NT2/D1 (cell line): ENCODE measurements around the gene FGFR3.
A peak's percentile ranks its signal among the peaks of the same experiment; 100 is the strongest.

Experiments
- DNase-seq: peaks from one replicate; pipeline ENCODE4 v3.0.0-alpha.2; 2011; ENCODE audit warnings: low read depth, low spot score
- H3K27me3 ChIP-seq: 2 replicates; pipeline ENCODE4 v1.6.0; 2011; ENCODE audit warnings: mild to moderate bottlenecking; ENCODE audit not compliant: insufficient read length, insufficient read depth
- H3K36me3 ChIP-seq: 2 replicates; pipeline ENCODE4 v1.6.1; 2011; ENCODE audit warnings: mild to moderate bottlenecking, low read length, mixed read lengths; ENCODE audit not compliant: insufficient read depth, insufficient read length
- H3K4me1 ChIP-seq: 2 replicates; pipeline ENCODE4 v1.5.1; 2011; ENCODE audit not compliant: insufficient read depth, insufficient read length
- H3K4me3 ChIP-seq: 2 replicates; pipeline ENCODE4 v1.5.1; 2011; ENCODE audit warnings: low read depth; ENCODE audit not compliant: insufficient read length
- H3K9ac ChIP-seq: 2 replicates; pipeline ENCODE4 v1.6.0; 2011; ENCODE audit warnings: low read depth; ENCODE audit not compliant: insufficient read length
- H3K9me3 ChIP-seq: 2 replicates; pipeline ENCODE4 v1.5.1; 2011; ENCODE audit warnings: mild to moderate bottlenecking, low read length; ENCODE audit not compliant: insufficient read depth
- SUZ12 ChIP-seq: IDR thresholded peaks from 2 replicates; pipeline ENCODE4 v1.6.1; 2011; ENCODE audit not compliant: insufficient read length, insufficient read depth; ENCODE audit errors: extremely low read depth
- YY1 ChIP-seq: IDR thresholded peaks from 2 replicates; pipeline ENCODE4 v1.6.1; 2011; ENCODE audit not compliant: insufficient read length, insufficient read depth
- ZNF274 ChIP-seq: IDR thresholded peaks from 2 replicates; pipeline ENCODE4 v1.6.1; 2011; ENCODE audit warnings: mild to moderate bottlenecking, low read depth, low read length

The FGFR3 gene

GRCh38 chr4:1812720-1813119 is 19.6 kb downstream of the FGFR3 start:
- peak overlapping the region; percentile 28 for H3K9ac ChIP-seq
- peaks cover 83% of the 10 kb centered on the region for H3K36me3 ChIP-seq
- H3K4me3 ChIP-seq: no peak overlapping the region
- TF ChIP-seq YY1 (no peak), SUZ12 (no peak), ZNF274 (no peak)
- DNase-seq: no peak
- H3K27me3 ChIP-seq: no peaks in the 10 kb centered on the region
- no peaks in the 10 kb centered on the region for H3K9me3 ChIP-seq
- peaks cover 14% of the 10 kb centered on the region for H3K4me1 ChIP-seq

DNA sequence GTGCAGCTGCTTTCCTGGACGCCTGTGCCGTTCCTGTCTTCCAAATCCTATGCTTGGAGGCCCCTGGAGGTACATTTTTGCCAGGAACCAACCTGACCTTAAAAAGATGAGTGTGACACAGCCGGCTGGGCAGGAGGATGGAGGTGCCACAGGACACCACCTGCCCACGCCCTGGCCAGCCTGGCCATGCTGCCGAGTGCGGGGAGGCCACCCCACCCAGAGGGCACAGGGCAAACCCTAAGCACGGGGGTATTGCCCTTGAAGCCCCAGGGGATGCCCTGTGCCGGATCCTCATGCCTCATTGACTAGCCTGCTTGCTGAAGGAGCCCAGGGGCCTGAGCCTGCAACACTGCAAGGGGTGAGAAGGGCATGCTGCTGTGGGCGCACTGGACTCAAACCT is 20.1 kb downstream of the FGFR3 start:
- no peak for TF ChIP-seq ZNF274
- no peak for TF ChIP-seq YY1
- no peak for TF ChIP-seq SUZ12
- H3K4me1 ChIP-seq: peaks cover 14% of the 10 kb centered on the region
- no peak for DNase-seq
- no peaks in the 10 kb centered on the region for H3K27me3 ChIP-seq
- H3K9me3 ChIP-seq: no peaks in the 10 kb centered on the region
- no peak overlapping the region for H3K4me3 ChIP-seq
- H3K36me3 ChIP-seq: peaks cover 83% of the 10 kb centered on the region
- H3K9ac ChIP-seq: no peak overlapping the region

DNA sequence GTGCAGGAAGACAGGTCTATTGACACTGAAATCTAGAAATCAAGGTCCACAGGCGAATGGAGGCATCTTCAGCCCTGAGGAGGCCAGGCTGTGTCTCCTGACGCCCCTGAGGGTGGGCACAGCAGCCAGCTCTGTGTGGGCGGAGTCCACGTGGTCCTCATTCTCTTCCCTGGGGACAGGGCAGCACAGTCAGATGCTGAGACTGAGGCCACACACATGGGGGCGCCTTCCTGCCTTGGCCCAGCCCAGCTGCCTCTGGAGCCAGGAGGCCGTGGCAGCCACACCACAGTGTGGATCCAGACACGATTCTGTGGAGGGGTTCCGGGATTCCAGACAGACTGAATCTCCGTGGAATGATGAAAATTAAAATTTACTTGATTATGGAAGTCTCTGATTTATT is 20.8 kb downstream of the FGFR3 start:
- no peaks in the 10 kb centered on the region for H3K27me3 ChIP-seq
- H3K4me1 ChIP-seq: peaks cover 14% of the 10 kb centered on the region
- peaks cover 83% of the 10 kb centered on the region for H3K36me3 ChIP-seq
- H3K9ac ChIP-seq: no peak overlapping the region
- no peak for DNase-seq
- TF ChIP-seq ZNF274: no peak
- no peak overlapping the region for H3K4me3 ChIP-seq
- no peaks in the 10 kb centered on the region for H3K9me3 ChIP-seq

GRCh38 chr4:1814453-1814852 is 21.4 kb downstream of the FGFR3 start:
- no peak overlapping the region for H3K9ac ChIP-seq
- H3K4me1 ChIP-seq: peaks cover 12% of the 10 kb centered on the region
- peaks cover 83% of the 10 kb centered on the region for H3K36me3 ChIP-seq
- no peak overlapping the region for H3K4me3 ChIP-seq
- TF ChIP-seq SUZ12 (no peak), ZNF274 (no peak), YY1 (no peak)
- no peaks in the 10 kb centered on the region for H3K9me3 ChIP-seq
- no peak for DNase-seq
- no peaks in the 10 kb centered on the region for H3K27me3 ChIP-seq

GRCh38 chr4:1815096-1815996 is 22.3 kb downstream of the FGFR3 start:
- peaks cover 9% of the 10 kb centered on the region for H3K4me1 ChIP-seq
- peaks cover 90% of the 10 kb centered on the region for H3K36me3 ChIP-seq
- H3K9me3 ChIP-seq: no peaks in the 10 kb centered on the region
- H3K27me3 ChIP-seq: no peaks in the 10 kb centered on the region
- no peak overlapping the region for H3K9ac ChIP-seq
- H3K4me3 ChIP-seq: no peak overlapping the region
- TF ChIP-seq ZNF274 (no peak), SUZ12 (no peak), YY1 (no peak)
- DNase-seq: no peak

DNA sequence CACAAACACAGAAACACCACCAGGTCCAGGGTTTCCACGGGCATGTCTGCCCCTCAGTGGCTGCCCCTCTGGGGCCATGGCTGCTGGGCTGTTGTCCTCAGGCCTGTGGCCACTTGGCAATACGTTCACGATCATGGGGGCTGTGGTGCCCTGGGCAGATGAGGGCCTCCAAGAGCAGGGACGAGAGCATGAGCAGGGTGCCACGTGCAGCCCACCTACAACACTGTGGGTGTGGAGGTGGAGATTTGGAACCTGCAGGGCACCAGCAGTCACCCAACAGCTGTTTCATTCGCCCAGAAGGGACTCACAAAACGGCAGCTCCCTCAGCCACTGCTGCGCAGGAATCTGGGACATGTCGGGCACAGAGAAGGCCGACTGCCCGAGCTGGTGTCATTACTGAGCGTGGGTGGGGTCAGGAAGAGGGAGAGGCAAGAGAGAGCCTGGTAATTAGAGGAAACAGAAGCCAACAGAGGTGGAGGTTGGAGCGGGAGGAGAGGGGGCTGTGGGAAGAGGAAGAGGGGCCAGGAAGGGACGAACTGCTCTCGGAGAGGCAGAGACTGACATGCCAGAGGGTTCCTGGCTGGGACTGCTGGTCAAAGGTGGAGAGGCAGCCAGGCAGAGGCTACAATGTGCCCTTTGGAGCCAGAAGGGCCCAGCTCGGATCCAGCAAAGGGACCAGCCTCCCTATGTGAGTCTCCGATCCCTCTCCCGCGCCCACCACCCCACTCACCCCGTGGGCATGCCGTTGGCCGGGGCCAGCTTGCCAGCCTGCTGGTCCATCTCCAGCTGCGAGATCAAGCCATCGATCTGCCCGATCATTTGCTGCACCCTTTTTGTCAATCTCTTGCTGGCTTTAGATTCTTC is 23.1 kb downstream of the FGFR3 start:
- no peak overlapping the region for H3K9ac ChIP-seq
- H3K9me3 ChIP-seq: no peaks in the 10 kb centered on the region
- TF ChIP-seq SUZ12 (no peak), ZNF274 (no peak), YY1 (no peak)
- no peaks in the 10 kb centered on the region for H3K27me3 ChIP-seq
- H3K4me1 ChIP-seq: peaks cover 5% of the 10 kb centered on the region
- DNase-seq: no peak
- H3K36me3 ChIP-seq: peaks cover 83% of the 10 kb centered on the region
- H3K4me3 ChIP-seq: no peak overlapping the region

GRCh38 chr4:1819284-1819683 is 26.2 kb downstream of the FGFR3 start:
- H3K4me1 ChIP-seq: no peaks in the 10 kb centered on the region
- H3K4me3 ChIP-seq: no peak overlapping the region
- H3K9ac ChIP-seq: no peak overlapping the region
- TF ChIP-seq YY1 (no peak), ZNF274 (no peak), SUZ12 (no peak)
- DNase-seq: no peak
- no peaks in the 10 kb centered on the region for H3K9me3 ChIP-seq
- H3K36me3 ChIP-seq: peaks cover 88% of the 10 kb centered on the region
- no peaks in the 10 kb centered on the region for H3K27me3 ChIP-seq
